K562 (cell line): ENCODE measurements around the gene GRM2. TPM values are rescaled to one million over a fixed set of nuclear protein-coding genes. Genes with fewer than 3 reads are reported as not detected.
A peak's percentile ranks its signal among the peaks of the same experiment; 100 is the strongest.

Source experiments
- ATAC-seq: fragments of 200-7000 bp; cut with Tn5 transposase; 3 replicates; pipeline ENCODE4 v1.9.1; 2020; ENCODE audit warnings: moderate library complexity
- BruUV-seq: library from RNA; stranded (reverse); fragments of 400-500 nt; replicated peaks from 2 replicates; lab custom pipeline; 2021; lab: Mats Ljungman, UMichigan
- CTCF ChIA-PET: fragments of 300-600 bp; formaldehyde crosslinking; extraction: SDS; loops from one replicate; lab custom pipeline; 2021; ENCODE audit warnings: low intra/inter-chr PET ratio; lab: Yijun Ruan, JAX
- POLR2A ChIA-PET: fragments of 300-600, 350-650 bp; sonication (Branson Sonifier 250); formaldehyde crosslinking; extraction: SDS; loops from one replicate; lab custom pipeline; 2021; ENCODE audit warnings: antibody characterized with exemption, inconsistent platforms; lab: Yijun Ruan, JAX
- DNase-seq, 4 experiments: peaks; one replicate each; pipeline versions ENCODE4 v3.0.0 to v3.0.0-alpha.2; 2011 to 2018; ENCODE audit warnings: low spot score in 3 of 4, mixed read lengths in 3 of 4; ENCODE audit errors: extremely low read depth in 1 of 4
- FAIRE-seq: peaks from 2 replicates; lab custom pipeline; 2011; peaks lifted over from hg19 to GRCh38; lab: Jason Lieb, UNC
- H2AFZ ChIP-seq: 2 replicates; pipeline ENCODE4 v1.6.0; 2011; ENCODE audit warnings: low read depth, low read length, control low read depth, inconsistent platforms
- H3K27ac ChIP-seq: fragments of 200-600 bp; 3 replicates; pipeline ENCODE4 v1.8.0; 2011; ENCODE audit warnings: low read depth, mild to moderate bottlenecking, control low read depth, inconsistent platforms, low read length, moderate library complexity, mixed read lengths; ENCODE audit errors: extremely low read depth
- H3K27me3 ChIP-seq, 2 experiments: fragments of 300-600 bp in 1 of 2; 2 replicates in 1 of 2; 3 replicates in 1 of 2; pipeline versions ENCODE4 v1.6.0 to v1.8.0; 2011; ENCODE audit warnings: inconsistent platforms in 2 of 2, low read length in 2 of 2, mild to moderate bottlenecking in 1 of 2, mixed read lengths in 1 of 2, moderate library complexity in 1 of 2; ENCODE audit not compliant: control insufficient read depth in 2 of 2, insufficient read depth in 2 of 2
- H3K36me3 ChIP-seq: fragments of 300-600 bp; 3 replicates; pipeline ENCODE4 v1.8.0; 2011; ENCODE audit warnings: mild to moderate bottlenecking, low read length, inconsistent platforms; ENCODE audit not compliant: control insufficient read depth, insufficient read depth
- H3K4me1 ChIP-seq, 2 experiments: fragments of 200-600 bp in 1 of 2; replicated peaks in 1 of 2; 2 replicates in 1 of 2; 3 replicates in 1 of 2; pipeline versions ENCODE4 v1.5.1 to v1.8.0; 2011; ENCODE audit warnings: inconsistent platforms in 2 of 2, low read length in 2 of 2, mild to moderate bottlenecking in 1 of 2, mixed read lengths in 1 of 2, moderate library complexity in 1 of 2; ENCODE audit not compliant: control insufficient read depth in 2 of 2, insufficient read depth in 2 of 2
- H3K4me2 ChIP-seq: 2 replicates; pipeline ENCODE4 v1.6.1; 2011; ENCODE audit warnings: low read length, control low read depth, inconsistent platforms, mixed read lengths; ENCODE audit not compliant: insufficient read depth
- H3K4me3 ChIP-seq: fragments of 200-600 bp; sonication (generic), shearing (Covaris generic); 2 replicates; pipeline ENCODE4 v1.5.1; 2016; ENCODE audit warnings: control low read depth, inconsistent platforms
- H3K79me2 ChIP-seq: fragments of 200-600 bp; 3 replicates; pipeline ENCODE4 v1.8.0; 2011; ENCODE audit warnings: low read length, inconsistent platforms; ENCODE audit not compliant: control insufficient read depth, insufficient read depth
- H3K9ac ChIP-seq, 2 experiments: 2 replicates each; pipeline versions ENCODE4 v1.6.0 to v1.6.1; 2011; ENCODE audit warnings: low read depth in 2 of 2, low read length in 2 of 2, control low read depth in 1 of 2, inconsistent platforms in 1 of 2, mild to moderate bottlenecking in 1 of 2, mixed read lengths in 1 of 2; ENCODE audit not compliant: insufficient read depth in 1 of 2
- H3K9me1 ChIP-seq: one replicate; pipeline ENCODE4 v1.6.0; 2011; ENCODE audit warnings: inconsistent platforms, mild to moderate bottlenecking, low read length, moderate library complexity; ENCODE audit not compliant: control insufficient read depth, insufficient read depth
- H3K9me3 ChIP-seq: replicated peaks from 2 replicates; pipeline ENCODE4 v1.5.1; 2011; ENCODE audit warnings: low read depth, low read length, inconsistent platforms; ENCODE audit not compliant: control insufficient read depth, insufficient read depth
- H4K20me1 ChIP-seq: replicated peaks from 2 replicates; pipeline ENCODE4 v1.6.1; 2011; ENCODE audit warnings: low read length, inconsistent platforms, mixed read lengths; ENCODE audit not compliant: control insufficient read depth, insufficient read depth
- NFIC ChIP-seq: fragments of 450-650 bp; IDR thresholded peaks from 2 replicates; pipeline ENCODE4 v1.6.1; 2017; ENCODE audit warnings: mild to moderate bottlenecking, inconsistent platforms
- WGBS: fragments of 100-300 bp; shearing (Covaris generic); methylation state at CpG from one replicate; pipeline ENCODE4 v1.1.6; 2016; ENCODE audit warnings: low coverage, mixed read lengths; ENCODE audit not compliant: insufficient coverage; ENCODE audit errors: missing lambda C conversion rate; 5-methylcytosine and 5-hydroxymethylcytosine counted together
- in situ Hi-C: fragments of 300-500 bp; cut with MboI; formaldehyde crosslinking; loops from 4 replicates; pipeline ENCODE4 v1.15.0; 2018; ENCODE audit warnings: inconsistent platforms, mixed read lengths
- intact Hi-C: fragments of 100-400 bp; cut with micrococcal nuclease; formaldehyde crosslinking; loops from 2 replicates; pipeline ENCODE4 v1.14.2; 2022
- polyA plus RNA-seq, 8 experiments: library from polyadenylated mRNA; depleted of rRNA in 4 of 8; stranded (reverse) in 5 of 8; unstranded in 3 of 8; fragments of >200 nt; fragmentation: Nextera tagmentation in 2 of 8; fragmentation: Illumina TruSeq in 1 of 8; extraction: Ambion mirVana in 2 of 8; extraction: Trizol in 1 of 8; gene quantifications; 2 replicates each; pipeline versions ENCODE4 v1.2.1 to v1.2.3, GENCODE V29; 2011 to 2014; ENCODE audit warnings: inconsistent platforms in 1 of 8, missing spikeins in 1 of 8
- total RNA-seq, 7 experiments: library from RNA; depleted of rRNA in 6 of 7; stranded (reverse); fragments of >200 nt in 6 of 7; fragmentation: Illumina TruSeq in 2 of 7; extraction: Trizol in 2 of 7; gene quantifications; 2 replicates each; pipeline versions ENCODE4 v1.2.1 to v1.2.3, GENCODE V29; 2011 to 2021; ENCODE audit warnings: low replicate concordance in 1 of 7
- TF ChIP-seq, protein P1 (sequence below): sonication (generic); formaldehyde crosslinking; IDR thresholded peaks from 2 replicates; pipeline ENCODE4 v1.8.0; 2022; ENCODE audit warnings: mild to moderate bottlenecking, missing genetic modification reagents, borderline replicate concordance

Gene GRM2
- total and polyA plus RNA-seq, 9 of the 15 experiments (the other 6 are each of a cell fraction or from before 2014, with no cell fraction given): not detected

DNA sequence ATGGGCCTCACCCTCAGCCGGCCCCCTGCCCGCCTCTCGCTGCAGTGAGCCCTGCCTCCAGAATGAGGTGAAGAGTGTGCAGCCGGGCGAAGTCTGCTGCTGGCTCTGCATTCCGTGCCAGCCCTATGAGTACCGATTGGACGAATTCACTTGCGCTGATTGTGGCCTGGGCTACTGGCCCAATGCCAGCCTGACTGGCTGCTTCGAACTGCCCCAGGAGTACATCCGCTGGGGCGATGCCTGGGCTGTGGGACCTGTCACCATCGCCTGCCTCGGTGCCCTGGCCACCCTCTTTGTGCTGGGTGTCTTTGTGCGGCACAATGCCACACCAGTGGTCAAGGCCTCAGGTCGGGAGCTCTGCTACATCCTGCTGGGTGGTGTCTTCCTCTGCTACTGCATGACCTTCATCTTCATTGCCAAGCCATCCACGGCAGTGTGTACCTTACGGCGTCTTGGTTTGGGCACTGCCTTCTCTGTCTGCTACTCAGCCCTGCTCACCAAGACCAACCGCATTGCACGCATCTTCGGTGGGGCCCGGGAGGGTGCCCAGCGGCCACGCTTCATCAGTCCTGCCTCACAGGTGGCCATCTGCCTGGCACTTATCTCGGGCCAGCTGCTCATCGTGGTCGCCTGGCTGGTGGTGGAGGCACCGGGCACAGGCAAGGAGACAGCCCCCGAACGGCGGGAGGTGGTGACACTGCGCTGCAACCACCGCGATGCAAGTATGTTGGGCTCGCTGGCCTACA is 8.5 kb downstream of the GRM2 start:
- no peak overlapping the region for H3K4me2 ChIP-seq
- no peaks in the 10 kb centered on the region; a peak in 1 of 5 replicates for H3K4me1 ChIP-seq
- TF ChIP-seq, protein P1, sequence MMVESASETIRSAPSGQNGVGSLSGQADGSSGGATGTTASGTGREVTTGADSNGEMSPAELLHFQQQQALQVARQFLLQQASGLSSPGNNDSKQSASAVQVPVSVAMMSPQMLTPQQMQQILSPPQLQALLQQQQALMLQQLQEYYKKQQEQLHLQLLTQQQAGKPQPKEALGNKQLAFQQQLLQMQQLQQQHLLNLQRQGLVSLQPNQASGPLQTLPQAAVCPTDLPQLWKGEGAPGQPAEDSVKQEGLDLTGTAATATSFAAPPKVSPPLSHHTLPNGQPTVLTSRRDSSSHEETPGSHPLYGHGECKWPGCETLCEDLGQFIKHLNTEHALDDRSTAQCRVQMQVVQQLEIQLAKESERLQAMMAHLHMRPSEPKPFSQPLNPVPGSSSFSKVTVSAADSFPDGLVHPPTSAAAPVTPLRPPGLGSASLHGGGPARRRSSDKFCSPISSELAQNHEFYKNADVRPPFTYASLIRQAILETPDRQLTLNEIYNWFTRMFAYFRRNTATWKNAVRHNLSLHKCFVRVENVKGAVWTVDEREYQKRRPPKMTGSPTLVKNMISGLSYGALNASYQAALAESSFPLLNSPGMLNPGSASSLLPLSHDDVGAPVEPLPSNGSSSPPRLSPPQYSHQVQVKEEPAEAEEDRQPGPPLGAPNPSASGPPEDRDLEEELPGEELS (CRISPR knock-in tag): no peak
- 0 out of 2 replicates have a peak, but pooled peaks have one; percentile 22 for TF ChIP-seq NFIC
- no peaks in the 10 kb centered on the region for H3K79me2 ChIP-seq
- peaks cover 0 to 62% of the 10 kb centered on the region in 2 experiments; a peak in 4 of 5 replicates for H3K27me3 ChIP-seq
- FAIRE-seq (no peak), ATAC-seq (no peak), DNase-seq (no peak)
- no peaks in the 10 kb centered on the region for H3K36me3 ChIP-seq
- 14% methylated on average over 34 of the region's 36 CpGs for WGBS
- H3K9me3 ChIP-seq: no peaks in the 10 kb centered on the region
- no peak overlapping the region for H3K9ac ChIP-seq
- no peak overlapping the region for H3K27ac ChIP-seq
- BruUV-seq: no TSS peak
- ChIA-PET POLR2A (interaction anchor here (1.2 kb wide), 1 partner anchor 14 kb away, joined by 4 read pairs; no protein-coding TSS in a partner anchor), CTCF (no interaction called here)
- no peaks in the 10 kb centered on the region for H3K9me1 ChIP-seq
- no peak overlapping the region for H3K4me3 ChIP-seq
- intact Hi-C loops: loop anchor here (5.0 kb wide), 1 partner anchor 87 kb away; no protein-coding TSS in a partner anchor
- no peaks in the 10 kb centered on the region for H4K20me1 ChIP-seq
- in situ Hi-C loops: no loop called here
- H2AFZ ChIP-seq: no peak overlapping the region
